Stomach (tissue), 4 donors: ENCODE data around the gene CYSLTR2.

Experiments used
- CTCF ChIP-seq, 7 experiments: fragments of 450-650 bp in 4 of 7; fragments of 200-600 bp in 3 of 7; sonication (generic) in 3 of 7; IDR thresholded peaks; one replicate each; pipeline ENCODE4 v1.5.1; 2016 to 2019; ENCODE audit warnings: antibody characterized with exemption in 7 of 7, control low read depth in 2 of 7, mild to moderate bottlenecking in 1 of 7
- EP300 ChIP-seq: sonication (generic); formaldehyde crosslinking; IDR thresholded peaks from one replicate; pipeline ENCODE4 v1.6.1; 2017; ENCODE audit warnings: antibody characterized with exemption
- POLR2A ChIP-seq, 4 donors: fragments of 450-650 bp; IDR thresholded peaks; one replicate each; pipeline ENCODE4 v1.6.1; 2016; ENCODE audit warnings: antibody characterized with exemption in 4 of 4, control low read depth in 2 of 4, mild to moderate bottlenecking in 1 of 4, moderate library complexity in 1 of 4
- POLR2AphosphoS5 ChIP-seq, 3 donors: sonication (generic); formaldehyde crosslinking; IDR thresholded peaks; one replicate each; pipeline ENCODE4 v1.6.1; 2016; ENCODE audit warnings: antibody characterized with exemption in 3 of 3

DNA sequence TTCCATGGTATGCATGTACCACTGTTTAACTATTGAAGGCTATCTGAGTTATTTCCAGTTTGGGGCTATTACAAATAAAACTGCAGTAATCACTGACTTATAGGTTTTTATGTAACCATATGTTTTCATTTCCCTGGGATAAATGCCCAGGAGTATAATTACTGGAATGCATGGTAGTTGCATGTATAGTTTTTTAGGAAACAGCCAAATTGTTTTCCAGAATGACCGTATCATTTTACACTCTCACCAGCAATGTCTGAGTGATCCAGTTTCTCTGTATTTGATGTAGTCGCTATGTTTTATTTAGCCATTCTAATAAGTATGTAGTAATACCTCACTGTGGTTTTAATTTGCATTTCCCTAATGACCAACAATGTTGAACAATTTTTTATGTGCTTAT is 42.0 kb downstream of the CYSLTR2 start:
- no peak for TF ChIP-seq CTCF (IDR thresholded peaks at IDR 0.05)
- no peak for TF ChIP-seq POLR2A (IDR thresholded peaks at IDR 0.05)
- no peak for TF ChIP-seq POLR2AphosphoS5 (IDR thresholded peaks at IDR 0.05)
- TF ChIP-seq EP300, result no peak
